Effector CD4-positive, alpha-beta T cell (primary cell): ENCODE data around the gene LTB4R2.

Experiments
- DNase-seq: peaks from one replicate; pipeline ENCODE4 v3.0.0-alpha.2; 2020
- total RNA-seq: gene quantifications from one replicate; lab custom pipeline; 2026; lab: John Stamatoyannopoulos, UW

The LTB4R2 gene
- total RNA-seq, result 6.6 reads per million, percentile 24 among the genes with 10 or more reads in this experiment

GRCh38 chr14:24309538-24310264, at the start of gene LTB4R2:
Gene LTB4R2, plus strand, starts transcription at chr14:24310140. Its CDS starts 525 bp downstream, at chr14:24310665.
- DNase-seq, result no peak

- no peak for DNase-seq
Observed at GRCh38 chr14:24260780-24261157, 49.2 kb upstream of the LTB4R2 start.

GRCh38 chr14:24261256-24261968, 48.5 kb upstream of the LTB4R2 start:
- no peak for DNase-seq

- no peak for DNase-seq
Observed at GRCh38 chr14:24261969-24262327, 48.0 kb upstream of the LTB4R2 start.

- no peak for DNase-seq
Observed at GRCh38 chr14:24262821-24263733, 46.9 kb upstream of the LTB4R2 start, which contains the start of gene TGM1. Gene TGM1, minus strand, starts transcription at chr14:24263177. Its CDS starts 825 bp downstream, at chr14:24262352.

- no peak for DNase-seq
Observed at GRCh38 chr14:24263848-24264247, 46.1 kb upstream of the LTB4R2 start.

GRCh38 chr14:24264298-24264697, 45.6 kb upstream of the LTB4R2 start:
- no peak for DNase-seq

GRCh38 chr14:24266344-24267244, 43.3 kb upstream of the LTB4R2 start:
- DNase-seq, result no peak

GRCh38 chr14:24267516-24267915, 42.4 kb upstream of the LTB4R2 start:
- DNase-seq, result no peak

GRCh38 chr14:24268225-24268624, 41.7 kb upstream of the LTB4R2 start:
- DNase-seq, result no peak

GRCh38 chr14:24269368-24269767, 40.6 kb upstream of the LTB4R2 start:
- DNase-seq, result no peak

GRCh38 chr14:24269910-24270536, 39.9 kb upstream of the LTB4R2 start:
- DNase-seq, result no peak

- DNase-seq, result no peak
Observed at GRCh38 chr14:24270537-24271133, 39.3 kb upstream of the LTB4R2 start.

- DNase-seq, result peak; percentile 87
Observed at GRCh38 chr14:24271134-24271833, 38.7 kb upstream of the LTB4R2 start, which contains the start of gene RABGGTA. Gene RABGGTA, minus strand, starts transcription at chr14:24271597. Its CDS starts 482 bp downstream, at chr14:24271115.

- no peak for DNase-seq
Observed at GRCh38 chr14:24271834-24272263, 38.1 kb upstream of the LTB4R2 start.

GRCh38 chr14:24272467-24272866, 37.5 kb upstream of the LTB4R2 start:
- no peak for DNase-seq

GRCh38 chr14:24273422-24273998, 36.4 kb upstream of the LTB4R2 start:
- no peak for DNase-seq

- DNase-seq, result peak; percentile 19
Observed at GRCh38 chr14:24274101-24274543, 35.8 kb upstream of the LTB4R2 start.

- DNase-seq, result no peak
Observed at GRCh38 chr14:24277071-24277470, 32.9 kb upstream of the LTB4R2 start.
